HL-60 (cell line): ENCODE data around the gene RSRP1.

ENCODE experiments used
- GABPA ChIP-seq: IDR thresholded peaks from 2 replicates; pipeline ENCODE4 v1.6.1; 2012; ENCODE audit warnings: low read depth
- POLR2AphosphoS5 ChIP-seq: IDR thresholded peaks from 2 replicates; pipeline ENCODE4 v1.6.1; 2012; ENCODE audit warnings: low read depth
- SPI1 ChIP-seq: IDR thresholded peaks from 2 replicates; pipeline ENCODE4 v1.6.1; 2012; ENCODE audit warnings: low read depth, mild to moderate bottlenecking, borderline replicate concordance
- TF ChIP-seq, protein P1 (sequence below): IDR thresholded peaks from one replicate; pipeline ENCODE4 v1.5.1; 2011; ENCODE audit warnings: low read length, control low read depth, inconsistent platforms; ENCODE audit not compliant: insufficient read depth
- TF ChIP-seq, protein P2 (sequence below): IDR thresholded peaks from 2 replicates; pipeline ENCODE4 v1.6.1; 2012; ENCODE audit warnings: low read depth; ENCODE audit not compliant: insufficient replicate concordance

- TF ChIP-seq POLR2AphosphoS5 = no peak
- TF ChIP-seq, protein P1, sequence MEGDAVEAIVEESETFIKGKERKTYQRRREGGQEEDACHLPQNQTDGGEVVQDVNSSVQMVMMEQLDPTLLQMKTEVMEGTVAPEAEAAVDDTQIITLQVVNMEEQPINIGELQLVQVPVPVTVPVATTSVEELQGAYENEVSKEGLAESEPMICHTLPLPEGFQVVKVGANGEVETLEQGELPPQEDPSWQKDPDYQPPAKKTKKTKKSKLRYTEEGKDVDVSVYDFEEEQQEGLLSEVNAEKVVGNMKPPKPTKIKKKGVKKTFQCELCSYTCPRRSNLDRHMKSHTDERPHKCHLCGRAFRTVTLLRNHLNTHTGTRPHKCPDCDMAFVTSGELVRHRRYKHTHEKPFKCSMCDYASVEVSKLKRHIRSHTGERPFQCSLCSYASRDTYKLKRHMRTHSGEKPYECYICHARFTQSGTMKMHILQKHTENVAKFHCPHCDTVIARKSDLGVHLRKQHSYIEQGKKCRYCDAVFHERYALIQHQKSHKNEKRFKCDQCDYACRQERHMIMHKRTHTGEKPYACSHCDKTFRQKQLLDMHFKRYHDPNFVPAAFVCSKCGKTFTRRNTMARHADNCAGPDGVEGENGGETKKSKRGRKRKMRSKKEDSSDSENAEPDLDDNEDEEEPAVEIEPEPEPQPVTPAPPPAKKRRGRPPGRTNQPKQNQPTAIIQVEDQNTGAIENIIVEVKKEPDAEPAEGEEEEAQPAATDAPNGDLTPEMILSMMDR = no peak
- TF ChIP-seq, protein P2, sequence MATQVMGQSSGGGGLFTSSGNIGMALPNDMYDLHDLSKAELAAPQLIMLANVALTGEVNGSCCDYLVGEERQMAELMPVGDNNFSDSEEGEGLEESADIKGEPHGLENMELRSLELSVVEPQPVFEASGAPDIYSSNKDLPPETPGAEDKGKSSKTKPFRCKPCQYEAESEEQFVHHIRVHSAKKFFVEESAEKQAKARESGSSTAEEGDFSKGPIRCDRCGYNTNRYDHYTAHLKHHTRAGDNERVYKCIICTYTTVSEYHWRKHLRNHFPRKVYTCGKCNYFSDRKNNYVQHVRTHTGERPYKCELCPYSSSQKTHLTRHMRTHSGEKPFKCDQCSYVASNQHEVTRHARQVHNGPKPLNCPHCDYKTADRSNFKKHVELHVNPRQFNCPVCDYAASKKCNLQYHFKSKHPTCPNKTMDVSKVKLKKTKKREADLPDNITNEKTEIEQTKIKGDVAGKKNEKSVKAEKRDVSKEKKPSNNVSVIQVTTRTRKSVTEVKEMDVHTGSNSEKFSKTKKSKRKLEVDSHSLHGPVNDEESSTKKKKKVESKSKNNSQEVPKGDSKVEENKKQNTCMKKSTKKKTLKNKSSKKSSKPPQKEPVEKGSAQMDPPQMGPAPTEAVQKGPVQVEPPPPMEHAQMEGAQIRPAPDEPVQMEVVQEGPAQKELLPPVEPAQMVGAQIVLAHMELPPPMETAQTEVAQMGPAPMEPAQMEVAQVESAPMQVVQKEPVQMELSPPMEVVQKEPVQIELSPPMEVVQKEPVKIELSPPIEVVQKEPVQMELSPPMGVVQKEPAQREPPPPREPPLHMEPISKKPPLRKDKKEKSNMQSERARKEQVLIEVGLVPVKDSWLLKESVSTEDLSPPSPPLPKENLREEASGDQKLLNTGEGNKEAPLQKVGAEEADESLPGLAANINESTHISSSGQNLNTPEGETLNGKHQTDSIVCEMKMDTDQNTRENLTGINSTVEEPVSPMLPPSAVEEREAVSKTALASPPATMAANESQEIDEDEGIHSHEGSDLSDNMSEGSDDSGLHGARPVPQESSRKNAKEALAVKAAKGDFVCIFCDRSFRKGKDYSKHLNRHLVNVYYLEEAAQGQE = no peak
- TF ChIP-seq GABPA = no peak
- TF ChIP-seq SPI1 = no peak
Observed at GRCh38 chr1:25256578-25256965, 9.3 kb upstream of the RSRP1 start.
